T-helper 9 cell (primary cell): ENCODE measurements around the gene MT1X.

Experiments
- DNase-seq: peaks from one replicate; pipeline ENCODE4 v3.0.0-alpha.2; 2020
- total RNA-seq, 2 donors: gene quantifications; one replicate each; lab custom pipeline; 2026; lab: John Stamatoyannopoulos, UW

Gene MT1X
- 2.3 to 2.4 reads per million in 2 donors for total RNA-seq

DNA sequence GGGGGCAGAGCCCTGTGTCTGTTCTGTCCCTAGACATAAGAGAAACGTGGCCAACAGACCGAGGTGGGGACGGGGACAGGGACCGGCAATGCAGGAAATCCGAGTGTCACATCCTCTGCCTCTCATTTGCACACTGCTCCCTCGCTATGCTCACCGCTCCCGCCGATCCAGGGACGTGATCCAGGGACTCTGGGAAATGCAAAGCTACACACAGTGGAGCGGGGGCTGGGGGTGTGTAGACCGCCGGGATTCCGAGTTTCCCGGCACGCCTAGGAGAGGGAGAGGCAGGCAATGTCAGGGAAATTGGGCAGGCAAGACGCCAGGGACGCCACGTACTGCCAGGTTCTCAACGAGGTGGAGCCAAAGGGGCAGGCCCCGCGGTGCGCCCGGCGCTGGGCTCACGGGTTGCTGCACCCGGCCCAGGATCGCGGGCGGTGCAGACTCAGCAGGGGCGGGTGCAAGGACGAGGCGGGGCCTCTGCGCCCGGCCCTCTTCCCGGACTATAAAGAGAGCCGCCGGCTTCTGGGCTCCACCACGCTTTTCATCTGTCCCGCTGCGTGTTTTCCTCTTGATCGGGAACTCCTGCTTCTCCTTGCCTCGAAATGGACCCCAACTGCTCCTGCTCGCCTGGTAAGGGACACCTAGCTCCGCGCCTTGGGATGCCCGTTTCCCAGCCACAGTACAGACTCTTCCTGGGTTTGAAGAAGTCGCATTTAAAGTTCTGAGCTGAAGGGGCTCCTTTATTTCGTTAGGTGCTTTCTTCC lies at the start of gene MT1X:
Gene MT1X, plus strand, starts transcription at position 532 of the 764 bp plus-strand sequence. Its CDS starts 71 bp downstream, at position 603.
- DNase-seq = peak; percentile 82

DNA sequence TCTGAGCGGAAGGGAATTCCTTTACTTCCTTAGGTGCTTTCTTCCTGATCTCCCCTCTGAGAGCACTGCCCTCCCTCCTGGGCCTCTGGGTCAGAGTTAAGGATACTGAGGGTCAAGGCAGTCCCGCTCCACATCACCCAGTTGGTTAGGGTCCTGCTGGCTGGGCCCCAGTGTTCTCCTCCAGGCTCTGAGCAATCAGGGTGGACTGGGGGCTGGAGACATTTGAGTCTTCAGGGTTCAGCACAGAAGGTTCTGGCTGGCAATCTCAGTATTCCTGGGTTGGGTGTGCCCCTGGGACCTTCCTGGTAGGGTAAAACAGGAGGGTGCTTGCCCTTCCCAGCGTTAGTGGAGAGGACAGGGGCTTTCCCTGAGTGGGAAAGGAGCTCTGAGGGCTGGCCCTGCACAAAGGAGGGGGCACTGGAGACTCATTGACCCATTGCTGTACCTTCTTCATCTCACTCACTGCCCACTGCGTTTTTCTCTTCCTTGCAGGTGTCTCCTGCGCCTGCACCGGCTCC lies 49.4 kb upstream of the MT1X start:
- no peak for DNase-seq

DNA sequence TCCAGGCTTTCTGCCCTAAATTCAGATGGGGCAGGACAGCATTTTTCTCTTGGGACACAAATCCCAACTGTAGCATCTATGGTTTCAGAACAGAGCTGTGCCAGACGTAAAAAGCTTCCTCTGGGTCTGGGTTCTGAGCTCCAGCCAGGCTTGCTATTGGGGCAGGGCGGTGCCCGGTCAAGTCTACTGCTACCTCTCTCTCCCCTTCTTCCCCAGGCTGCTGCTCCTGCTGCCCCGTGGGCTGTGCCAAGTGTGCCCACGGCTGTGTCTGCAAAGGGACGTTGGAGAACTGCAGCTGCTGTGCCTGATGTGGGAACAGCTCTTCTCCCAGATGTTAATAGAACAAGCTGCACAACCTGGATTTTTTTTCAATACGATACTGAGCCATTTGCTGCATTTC lies 48.7 kb upstream of the MT1X start:
- no peak for DNase-seq

DNA sequence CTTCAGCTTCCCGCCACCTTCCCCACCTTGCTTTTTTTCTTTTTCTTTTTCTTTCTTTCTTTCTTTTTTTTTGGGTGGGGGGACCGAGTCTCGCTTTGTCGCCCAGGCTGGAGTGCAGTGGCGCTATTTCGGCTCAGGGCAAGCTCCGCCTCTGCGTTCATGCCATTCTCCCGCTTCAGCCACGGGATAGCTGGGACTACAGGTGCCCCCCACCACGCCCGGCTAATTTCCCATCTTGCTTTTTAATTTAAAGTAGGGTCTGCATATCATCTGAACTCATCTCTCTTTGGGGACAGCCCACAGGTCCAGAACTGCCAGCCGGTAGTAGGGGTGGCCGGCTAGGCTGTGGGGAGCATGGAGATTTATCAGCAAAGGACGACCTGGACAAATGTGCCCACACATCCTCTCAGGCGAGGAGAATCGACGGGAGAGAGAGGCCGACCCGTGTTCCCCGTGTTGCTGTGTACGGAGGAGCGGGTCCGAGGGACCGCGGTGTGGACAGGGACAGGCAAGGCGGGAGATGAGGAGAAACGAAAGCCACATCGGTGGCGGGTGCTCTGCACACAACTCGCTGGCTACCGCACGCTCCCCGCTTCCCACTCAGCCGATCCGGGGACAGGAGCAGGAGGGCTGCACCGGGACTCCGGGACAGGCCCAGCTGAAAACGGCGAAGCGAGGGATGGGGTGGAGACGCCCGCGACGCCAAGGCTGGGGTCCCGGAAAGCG lies 47.4 kb upstream of the MT1X start:
- DNase-seq = no peak

DNA sequence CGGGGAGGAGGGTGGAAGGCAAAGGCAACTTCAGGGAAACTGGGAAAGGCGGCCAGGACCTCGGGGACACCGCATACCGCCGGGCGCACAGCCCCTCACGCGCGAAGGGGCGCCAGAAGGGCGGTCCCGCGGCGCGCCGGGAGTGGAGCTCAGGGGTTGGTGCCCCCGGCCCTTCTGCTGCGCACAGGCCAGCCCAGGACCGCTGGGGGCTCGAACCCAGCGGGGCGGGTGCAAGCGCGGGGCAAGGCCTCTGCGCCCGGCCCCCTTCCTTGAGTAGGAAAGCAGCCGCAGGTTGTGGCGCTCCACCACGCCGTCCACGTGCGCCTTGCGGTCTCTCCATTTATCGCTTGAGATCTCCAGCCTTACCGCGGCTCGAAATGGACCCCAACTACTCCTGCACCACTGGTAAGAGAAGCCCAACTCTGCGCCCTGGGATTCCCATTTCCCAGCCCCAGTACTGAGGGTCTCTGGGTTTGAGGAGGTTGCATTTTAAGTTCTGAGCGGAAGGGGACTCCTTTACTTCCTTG lies 46.8 kb upstream of the MT1X start:
- no peak for DNase-seq

DNA sequence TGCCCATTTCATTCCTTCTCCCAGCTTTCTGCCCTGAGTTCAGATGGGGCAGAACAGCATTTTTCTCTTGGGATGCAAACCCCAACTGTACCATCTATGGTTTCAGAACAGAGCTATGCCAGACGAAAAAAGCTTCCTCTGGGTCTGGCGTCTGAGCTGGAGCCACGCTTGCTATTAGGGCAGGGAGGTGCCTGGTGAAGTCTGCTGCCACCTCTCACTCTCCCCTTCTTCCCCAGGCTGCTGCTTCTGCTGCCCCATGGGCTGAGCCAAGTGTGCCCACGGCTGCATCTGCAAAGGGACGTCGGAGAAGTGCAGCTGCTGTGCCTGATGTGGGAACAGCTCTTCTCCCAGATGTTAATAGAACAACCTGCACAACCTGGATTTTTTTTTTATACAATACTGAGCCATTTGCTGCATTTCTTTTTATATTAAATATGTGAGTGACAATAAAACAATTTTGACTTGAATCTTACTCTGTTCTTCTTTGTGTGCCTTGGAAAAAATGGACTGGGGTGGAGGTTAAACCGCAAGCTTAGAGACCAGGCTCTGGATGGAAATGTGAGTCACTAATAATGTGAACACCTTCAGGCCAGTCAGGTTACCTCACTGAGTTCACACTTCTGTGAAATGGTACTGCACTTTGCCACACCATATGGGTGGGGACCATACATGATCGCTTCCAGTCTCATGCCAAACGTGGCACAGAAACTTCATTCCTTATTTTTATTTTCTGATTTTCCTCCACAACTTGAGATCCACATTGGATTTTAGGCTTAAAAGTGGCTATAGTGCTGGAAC lies 45.5 kb upstream of the MT1X start:
- no peak for DNase-seq

DNA sequence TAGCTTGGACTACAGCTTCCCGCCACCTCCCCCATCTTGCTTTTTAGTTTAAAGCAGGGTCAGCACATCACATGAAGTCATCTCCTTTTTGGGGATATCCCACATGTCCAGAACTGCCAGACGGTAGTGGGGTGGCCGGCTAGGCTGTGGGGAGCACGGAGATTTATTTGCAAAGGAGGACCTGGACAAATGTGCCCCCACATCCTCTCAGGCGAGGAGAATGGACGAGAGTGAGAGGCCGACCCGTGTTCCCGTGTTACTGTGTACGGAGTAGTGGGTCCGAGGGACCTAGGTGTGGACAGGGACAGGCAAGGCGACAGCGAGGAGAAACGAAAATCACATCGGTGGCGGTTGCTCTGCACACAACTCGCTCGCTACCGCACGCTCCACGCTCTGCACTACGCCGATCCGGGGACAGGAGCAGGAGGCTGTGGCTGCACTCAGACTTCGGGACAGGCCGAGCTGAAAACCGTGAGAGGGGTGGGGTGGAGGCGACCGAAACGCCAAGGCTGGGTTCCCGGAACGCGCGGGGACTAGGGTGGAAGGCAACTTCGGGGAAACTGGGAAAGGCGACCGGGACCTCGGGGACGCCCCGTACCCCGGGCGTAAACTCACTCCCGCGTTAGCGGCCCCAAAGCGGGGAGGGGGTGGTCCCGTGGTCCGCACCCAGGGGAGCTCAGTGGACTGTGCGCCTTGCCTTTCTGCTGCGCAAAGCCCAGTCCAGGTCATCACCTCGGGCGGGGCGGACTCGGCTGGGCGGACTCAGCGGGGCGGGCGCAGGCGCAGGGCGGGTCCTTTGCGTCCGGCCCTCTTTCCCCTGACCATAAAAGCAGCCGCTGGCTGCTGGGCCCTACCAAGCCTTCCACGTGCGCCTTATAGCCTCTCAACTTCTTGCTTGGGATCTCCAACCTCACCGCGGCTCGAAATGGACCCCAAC lies 44.2 kb upstream of the MT1X start, which contains the start of gene MT1A:
Gene MT1A, plus strand, starts transcription at position 853 of the 937 bp plus-strand sequence. Its CDS starts 73 bp downstream, at position 926.
- no peak for DNase-seq

DNA sequence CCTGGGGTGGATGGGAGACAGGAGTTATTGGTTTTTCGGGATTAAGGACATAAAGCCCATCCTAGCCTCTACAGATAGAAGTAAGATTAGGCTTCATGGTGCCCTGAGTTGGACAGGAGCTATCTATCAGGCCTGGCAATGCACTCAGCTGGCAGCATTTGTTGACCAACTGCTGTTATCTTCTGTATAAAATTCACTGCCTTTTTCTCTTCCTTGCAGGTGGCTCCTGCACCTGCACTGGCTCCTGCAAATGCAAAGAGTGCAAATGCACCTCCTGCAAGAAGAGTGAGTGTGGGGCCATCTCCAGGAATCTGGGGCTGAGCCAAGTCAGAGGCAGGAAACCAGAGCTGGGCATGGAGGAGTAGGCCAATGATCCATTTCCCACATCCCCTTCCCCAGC lies 43.2 kb upstream of the MT1X start:
- DNase-seq = no peak

DNA sequence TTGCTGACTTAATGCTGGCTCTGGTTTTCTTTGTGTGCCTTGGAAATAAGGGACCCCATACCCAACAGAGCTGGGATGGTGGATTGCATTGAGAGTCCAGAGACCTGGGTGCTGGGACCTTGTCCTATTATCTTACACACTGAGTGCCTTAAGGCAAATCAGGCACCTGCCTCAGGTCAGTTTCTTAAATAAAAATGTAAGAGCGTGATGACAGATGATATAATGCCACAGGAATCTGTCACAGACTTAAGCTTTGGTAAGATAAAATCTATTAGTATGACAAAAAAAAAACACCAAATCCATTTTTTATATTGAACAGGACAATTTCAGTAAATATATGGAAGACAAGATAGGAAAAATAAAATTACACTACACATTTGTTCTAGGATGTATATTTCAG lies 42.2 kb upstream of the MT1X start:
- DNase-seq = no peak

DNA sequence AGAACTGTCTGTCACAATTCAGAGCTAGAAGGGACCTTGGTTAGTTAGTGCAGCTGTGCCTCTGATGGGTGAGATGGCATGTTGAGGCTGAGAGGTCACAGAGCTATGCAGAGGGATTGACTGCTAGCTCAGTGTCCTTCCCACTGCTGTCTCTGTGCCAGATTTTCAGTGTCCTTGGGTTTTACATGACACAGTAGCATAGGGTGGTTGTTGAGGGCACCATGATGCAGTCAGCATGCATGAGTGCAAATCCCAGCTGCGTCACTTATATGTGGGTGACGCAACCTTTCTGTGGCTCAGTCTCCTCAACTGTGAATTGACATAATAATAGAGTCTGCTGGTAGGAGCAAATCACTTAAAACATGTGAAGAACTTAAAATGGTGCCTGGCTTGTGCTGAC lies 41.1 kb upstream of the MT1X start:
- no peak for DNase-seq

DNA sequence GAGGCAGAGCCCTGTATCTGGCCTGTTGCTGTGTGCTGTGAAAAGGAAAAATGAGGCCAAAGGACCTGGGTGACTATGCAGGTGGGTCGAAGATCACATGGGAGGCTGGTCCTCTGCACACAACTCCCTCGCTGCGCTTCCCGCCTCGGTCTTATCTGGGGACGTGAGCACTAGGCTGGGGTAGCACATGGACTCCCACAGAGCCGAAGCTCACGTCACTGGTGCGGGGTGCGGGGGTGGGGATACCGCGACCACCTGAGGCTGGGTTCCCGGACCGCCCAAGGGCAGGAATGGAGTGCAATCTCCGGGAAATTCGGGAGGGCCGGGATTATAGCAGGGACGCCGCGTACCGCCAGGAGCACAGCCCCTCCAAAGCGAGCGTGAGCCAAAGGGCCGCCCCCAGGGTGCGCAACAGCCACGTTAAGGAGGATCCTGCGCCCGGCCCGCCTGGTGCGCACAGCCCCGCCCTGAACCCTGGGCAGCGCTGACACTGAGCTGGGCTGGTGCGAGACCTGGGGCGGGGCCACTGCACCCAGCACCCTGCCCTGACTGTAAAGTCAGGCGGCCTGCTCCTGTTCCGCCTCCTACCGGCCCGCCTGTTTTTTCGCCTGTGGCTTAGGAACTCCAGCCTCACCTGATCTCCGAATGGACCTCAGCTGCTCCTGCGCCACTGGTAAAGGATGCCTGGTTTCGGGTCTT lies 39.0 kb upstream of the MT1X start:
- DNase-seq = peak; percentile 57

DNA sequence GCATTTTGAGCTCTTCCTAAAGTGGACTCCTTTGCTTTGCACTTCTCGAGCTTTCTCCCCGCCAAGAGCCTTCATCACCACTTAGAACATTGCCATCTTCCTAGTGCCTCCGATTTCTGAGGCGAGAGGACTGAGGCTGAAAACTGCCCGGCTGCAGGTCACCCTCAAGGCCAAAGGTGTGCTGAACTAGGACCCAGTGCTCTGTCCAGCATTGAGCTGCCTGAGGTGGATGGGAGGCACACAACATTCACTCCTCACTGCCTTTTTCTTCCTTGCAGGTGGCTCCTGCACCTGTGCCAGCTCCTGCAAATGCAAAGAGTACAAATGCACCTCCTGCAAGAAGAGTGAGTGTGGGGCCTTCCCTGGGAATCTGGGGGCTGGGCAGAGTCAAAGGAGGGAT lies 38.4 kb upstream of the MT1X start:
- DNase-seq = no peak

DNA sequence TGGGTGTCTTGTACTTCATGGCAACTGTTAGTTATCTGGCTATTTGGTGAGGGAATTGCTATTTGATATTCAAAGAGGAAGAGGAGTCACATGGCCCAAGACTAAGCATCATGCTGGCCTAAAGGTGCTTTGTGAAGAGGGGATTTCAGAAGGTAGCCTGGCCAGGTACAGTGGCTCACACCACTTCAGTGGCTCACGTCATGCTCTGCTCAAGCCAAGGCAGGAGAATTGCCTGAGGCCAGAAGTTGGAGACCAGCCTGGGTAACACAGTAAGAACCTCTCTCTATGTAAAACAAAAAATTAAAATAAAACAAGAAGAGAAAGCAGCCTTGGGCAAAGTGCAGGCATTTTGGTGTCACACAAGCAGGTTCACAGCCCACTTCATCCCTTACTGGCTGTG lies 37.0 kb upstream of the MT1X start:
- no peak for DNase-seq

DNA sequence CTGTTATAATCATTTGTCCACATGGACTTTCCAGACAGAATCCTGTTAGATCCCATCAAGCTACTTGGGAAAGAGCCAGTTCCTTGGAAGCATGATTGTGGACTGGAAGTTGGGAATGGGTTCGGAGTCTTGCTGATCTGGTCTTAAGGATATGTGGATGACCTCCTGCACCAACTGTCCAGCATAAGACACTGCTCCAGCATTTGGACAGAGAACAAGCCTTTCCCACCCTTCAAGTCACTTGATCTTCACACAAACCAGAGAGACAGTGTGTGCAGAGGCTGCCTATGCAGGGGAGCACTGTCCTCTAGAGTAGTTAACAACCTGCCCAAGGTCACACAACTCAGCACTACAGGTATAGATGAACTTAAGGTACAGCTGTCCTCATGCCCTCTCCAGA lies 36.4 kb upstream of the MT1X start:
- no peak for DNase-seq

DNA sequence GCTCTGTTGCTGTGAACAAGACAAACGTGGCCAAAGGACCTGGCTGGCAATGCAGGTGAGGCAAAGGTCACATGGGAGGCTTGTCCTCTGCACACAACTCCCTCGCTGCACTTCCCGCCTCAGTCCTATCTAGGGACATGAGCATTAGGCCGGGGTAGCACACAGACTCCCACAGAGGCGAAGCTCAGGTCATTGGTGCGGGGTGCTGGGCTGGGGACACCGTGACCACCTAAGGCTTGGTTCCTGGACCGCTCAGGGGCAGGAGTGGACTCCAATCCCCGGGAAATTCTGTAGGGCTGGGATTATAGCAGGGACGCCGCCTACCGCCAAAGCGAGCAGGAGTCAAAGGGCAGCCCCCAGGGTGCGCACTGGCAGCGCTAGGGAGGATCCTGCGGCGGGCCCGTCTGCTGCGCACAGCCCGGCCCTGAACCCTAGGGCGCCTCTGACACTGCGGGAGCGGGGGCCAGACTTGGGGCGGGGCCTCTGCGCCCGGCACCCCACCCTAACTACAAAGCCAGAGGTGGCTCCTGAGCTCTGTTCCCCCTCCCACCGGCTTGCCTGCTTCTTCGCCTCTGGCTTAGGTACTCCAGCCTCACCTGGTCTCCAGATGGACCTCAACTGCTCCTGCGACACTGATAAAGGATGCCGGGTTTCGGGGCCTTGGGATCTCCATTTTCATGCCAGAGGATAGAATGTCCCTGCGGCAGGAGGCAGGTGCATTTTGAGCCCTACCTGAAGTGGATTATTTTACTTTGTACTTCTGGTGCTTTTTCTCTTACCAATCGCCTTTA lies 34.4 kb upstream of the MT1X start:
- DNase-seq = no peak

DNA sequence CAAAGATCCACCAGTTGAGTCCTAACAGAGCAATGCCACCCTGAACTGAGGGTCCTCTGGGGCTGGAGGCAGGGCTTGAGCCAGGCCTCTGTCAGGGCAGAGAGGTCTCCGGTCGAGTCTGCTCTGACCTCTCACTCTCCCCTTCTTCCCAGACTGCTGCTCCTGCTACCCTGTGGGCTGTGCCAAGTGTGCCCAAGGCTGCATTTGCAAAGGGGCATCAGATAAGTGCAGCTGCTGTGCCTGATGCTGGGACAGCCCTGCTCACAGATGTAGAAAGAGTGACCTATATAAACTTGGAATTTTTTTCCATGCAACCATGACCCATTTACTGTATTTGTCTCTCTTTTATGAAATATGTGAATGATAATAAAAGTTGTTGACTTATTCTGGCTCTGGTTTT lies 33.0 kb upstream of the MT1X start:
- no peak for DNase-seq

DNA sequence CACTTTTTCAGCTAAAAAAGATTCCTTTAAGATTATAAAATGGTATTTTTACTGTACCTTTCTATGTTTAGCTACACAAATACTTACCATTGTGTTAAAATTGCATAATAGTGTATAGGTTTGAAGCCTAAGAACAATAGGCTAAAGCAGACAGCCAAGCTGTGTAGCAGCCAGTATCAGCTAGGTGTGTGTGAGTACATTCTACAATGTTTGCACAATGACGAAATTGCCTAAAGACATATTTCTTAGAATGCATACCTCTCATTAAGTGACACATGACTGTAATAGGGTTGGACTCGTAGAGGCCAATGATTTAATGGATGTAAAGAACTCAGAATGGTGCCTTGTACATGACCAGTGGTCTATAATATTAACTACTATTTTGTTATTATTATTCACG lies 32.5 kb upstream of the MT1X start:
- no peak for DNase-seq

DNA sequence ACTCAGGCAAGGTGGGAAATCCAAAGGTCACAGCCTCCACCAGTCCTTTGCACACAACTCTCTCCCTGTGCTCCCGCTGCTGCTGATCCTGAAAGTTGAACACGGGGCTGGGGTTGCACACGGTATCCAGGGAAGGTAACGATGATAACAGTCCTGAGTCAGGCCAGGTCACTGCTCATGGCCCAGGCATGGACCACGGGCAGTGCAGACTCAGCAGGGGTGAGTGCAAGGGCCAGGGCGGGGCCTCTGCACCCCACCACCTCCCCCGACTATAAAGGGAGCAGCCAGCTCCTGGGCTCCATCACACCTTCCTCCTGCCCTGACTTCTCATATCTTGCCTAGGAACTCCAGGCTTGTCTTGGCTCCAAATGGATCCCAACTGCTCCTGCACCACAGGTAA lies 30.7 kb upstream of the MT1X start, which contains the start of gene MT1B:
Gene MT1B, plus strand, starts transcription at position 301 of the 400 bp plus-strand sequence. Its CDS starts 68 bp downstream, at position 369.
- DNase-seq = no peak

DNA sequence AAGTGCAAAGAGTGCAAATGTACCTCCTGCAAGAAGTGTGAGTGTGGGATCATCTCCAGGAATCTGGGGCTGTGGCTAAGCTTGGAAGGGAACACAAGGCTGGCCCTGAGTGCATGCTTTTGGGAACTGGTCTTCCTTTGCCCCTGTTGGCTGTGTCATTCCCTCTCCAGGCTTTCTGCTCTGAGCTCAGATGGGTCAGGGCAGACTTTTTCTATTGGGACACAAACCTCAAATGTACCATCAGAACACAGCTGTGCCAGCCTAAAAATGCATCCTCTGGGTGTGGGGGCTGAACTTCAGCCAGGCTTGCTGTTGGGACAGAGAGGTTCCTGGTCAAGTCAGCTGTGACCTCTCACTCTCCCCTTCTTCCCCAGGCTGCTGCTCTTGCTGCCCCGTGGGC lies 29.7 kb upstream of the MT1X start:
- no peak for DNase-seq

DNA sequence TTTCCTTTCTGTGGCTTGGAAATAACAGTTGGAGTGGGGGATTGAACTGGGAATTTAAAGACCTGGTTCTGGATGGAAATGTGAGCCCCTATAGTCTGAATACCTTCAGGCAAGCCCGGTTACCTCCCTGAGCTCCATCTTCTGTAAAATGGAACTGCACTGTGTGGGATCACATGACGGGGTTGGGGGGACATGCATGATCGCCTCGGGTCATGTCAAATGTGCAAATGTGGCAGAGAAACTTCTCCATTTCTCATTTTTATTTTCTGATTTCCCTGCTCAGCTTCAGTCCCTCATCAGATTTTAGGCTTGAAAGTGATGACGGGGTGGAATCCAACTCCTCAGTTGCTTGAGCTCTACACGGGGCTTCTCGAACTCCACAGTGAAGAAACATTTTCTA lies 29.1 kb upstream of the MT1X start:
- no peak for DNase-seq
